Left lung (tissue), 10 donors: Measurements from ENCODE around the gene KIAA1191. TPM values are rescaled to one million over a fixed set of nuclear protein-coding genes. Genes with fewer than 3 reads are reported as not detected.

Experiments used
- ATAC-seq: fragments of 200-7000 bp; cut with Tn5 transposase; one replicate; pipeline ENCODE4 v1.9.1; 2020; ENCODE audit warnings: moderate library complexity
- DNase-seq, 4 donors: peaks; one replicate each; pipeline ENCODE4 v3.0.0-alpha.2; 2013 to 2020
- H3K27ac ChIP-seq, 2 donors: fragments of 200-600 bp; sonication (generic) in 1 of 2; one replicate each; pipeline versions ENCODE4 v1.5.0 to v1.8.0; 2020 to 2021
- H3K27me3 ChIP-seq, 2 donors: fragments of 200-600 bp; sonication (generic) in 1 of 2; one replicate each; pipeline versions ENCODE4 v1.5.0 to v1.8.0; 2020 to 2021
- H3K36me3 ChIP-seq, 2 donors: fragments of 200-600 bp; sonication (generic) in 1 of 2; one replicate each; pipeline versions ENCODE4 v1.5.0 to v1.8.0; 2020 to 2021
- H3K4me1 ChIP-seq, 2 donors: fragments of 200-600 bp; one replicate each; pipeline ENCODE4 v1.8.0; 2021
- H3K4me3 ChIP-seq, 2 donors: fragments of 200-600 bp; sonication (generic) in 1 of 2; one replicate each; pipeline versions ENCODE4 v1.5.0 to v1.8.0; 2020 to 2021; ENCODE audit warnings: mild to moderate bottlenecking in 1 of 2
- H3K9me3 ChIP-seq, 2 donors: fragments of 200-600 bp; sonication (generic) in 1 of 2; one replicate each; pipeline versions ENCODE4 v1.5.0 to v1.8.0; 2020 to 2021
- CTCF ChIP-seq, 2 donors: fragments of 200-600 bp; sonication (generic) in 1 of 2; IDR thresholded peaks; one replicate each; pipeline versions ENCODE4 v1.5.0 to v1.8.0; 2021; ENCODE audit warnings: antibody characterized with exemption in 2 of 2
- intact Hi-C, 2 donors: fragments of 100-400 bp; cut with DNase I; formaldehyde crosslinking; loops; one replicate each; pipeline versions ENCODE4 v1.11.2 to v1.14.2; 2022
- polyA plus RNA-seq, 6 donors: library from polyadenylated mRNA; unstranded; fragments of 120-200 nt; gene quantifications; one replicate each; pipeline ENCODE4 v1.2.1, GENCODE V29; 2013; ENCODE audit not compliant: insufficient read length in 6 of 6
- total RNA-seq, 2 donors: library from RNA; stranded (reverse); fragmentation: NEBNext Ultra II Directional; extraction: Animal tissue kit (Norgen Biotek cat#: 25700); gene quantifications; one replicate each; pipeline ENCODE4 v1.2.1, GENCODE V29; 2021
- donor health status: DM: no; HTN: yes; CAD: no.
- donor health status: DM: no; HTN: no; CAD: no.

The KIAA1191 gene
- total and polyA plus RNA-seq, 8 donors: 74.5 to 165 (median 157) TPM

- intact Hi-C loops: no loop called here
- no peak for TF ChIP-seq CTCF (IDR thresholded peaks at IDR 0.05)
- no peak for ATAC-seq
Observed at GRCh38 chr5:176382721-176383120, 21.2 kb upstream of the KIAA1191 start.

GRCh38 chr5:176381979-176382378 lies 20.4 kb upstream of the KIAA1191 start:
- no peak overlapping the region for H3K27ac ChIP-seq
- no peak for TF ChIP-seq CTCF (IDR thresholded peaks at IDR 0.05)
- H3K9me3 ChIP-seq: no peaks in the 10 kb centered on the region
- H3K36me3 ChIP-seq: peaks cover 0 to 51% of the 10 kb centered on the region in 2 donors
- DNase-seq: no peak
- H3K27me3 ChIP-seq: no peaks in the 10 kb centered on the region
- H3K4me3 ChIP-seq: no peak overlapping the region
- intact Hi-C loops: no loop called here
- H3K4me1 ChIP-seq: peaks cover 2 to 16% of the 10 kb centered on the region in 2 donors
- no peak for ATAC-seq

More at GRCh38 chr5:176382721-176383120, 21.2 kb upstream of the KIAA1191 start:
- H3K36me3 ChIP-seq: peaks cover 0 to 51% of the 10 kb centered on the region in 2 donors
- no peaks in the 10 kb centered on the region for H3K9me3 ChIP-seq
- H3K4me3 ChIP-seq: no peak overlapping the region
- H3K4me1 ChIP-seq: peaks cover 9 to 24% of the 10 kb centered on the region in 2 donors
- no peak for DNase-seq
- H3K27ac ChIP-seq: no peak overlapping the region
- H3K27me3 ChIP-seq: no peaks in the 10 kb centered on the region

GRCh38 chr5:176381423-176381822 lies 19.9 kb upstream of the KIAA1191 start:
- Histone ChIP-seq H3K36me3 (peaks cover 0 to 51% of the 10 kb centered on the region in 2 donors), H3K27ac (no peak overlapping the region), H3K4me3 (no peak overlapping the region), H3K27me3 (no peaks in the 10 kb centered on the region), H3K9me3 (no peaks in the 10 kb centered on the region), H3K4me1 (peaks cover 0 to 11% of the 10 kb centered on the region in 2 donors)
- ATAC-seq (no peak), DNase-seq (no peak)
- intact Hi-C loops: no loop called here
- no peak for TF ChIP-seq CTCF (IDR thresholded peaks at IDR 0.05)

- no peaks in the 10 kb centered on the region for H3K27me3 ChIP-seq
- no peaks in the 10 kb centered on the region for H3K4me1 ChIP-seq
- no peak overlapping the region for H3K27ac ChIP-seq
- intact Hi-C loops: no loop called here
- peaks cover 0 to 40% of the 10 kb centered on the region in 2 donors for H3K36me3 ChIP-seq
- no peak for ATAC-seq
- H3K9me3 ChIP-seq: no peaks in the 10 kb centered on the region
- H3K4me3 ChIP-seq: no peak overlapping the region
- no peak for TF ChIP-seq CTCF (IDR thresholded peaks at IDR 0.05)
- DNase-seq: no peak
Observed at GRCh38 chr5:176379881-176380280, 18.3 kb upstream of the KIAA1191 start.

DNA sequence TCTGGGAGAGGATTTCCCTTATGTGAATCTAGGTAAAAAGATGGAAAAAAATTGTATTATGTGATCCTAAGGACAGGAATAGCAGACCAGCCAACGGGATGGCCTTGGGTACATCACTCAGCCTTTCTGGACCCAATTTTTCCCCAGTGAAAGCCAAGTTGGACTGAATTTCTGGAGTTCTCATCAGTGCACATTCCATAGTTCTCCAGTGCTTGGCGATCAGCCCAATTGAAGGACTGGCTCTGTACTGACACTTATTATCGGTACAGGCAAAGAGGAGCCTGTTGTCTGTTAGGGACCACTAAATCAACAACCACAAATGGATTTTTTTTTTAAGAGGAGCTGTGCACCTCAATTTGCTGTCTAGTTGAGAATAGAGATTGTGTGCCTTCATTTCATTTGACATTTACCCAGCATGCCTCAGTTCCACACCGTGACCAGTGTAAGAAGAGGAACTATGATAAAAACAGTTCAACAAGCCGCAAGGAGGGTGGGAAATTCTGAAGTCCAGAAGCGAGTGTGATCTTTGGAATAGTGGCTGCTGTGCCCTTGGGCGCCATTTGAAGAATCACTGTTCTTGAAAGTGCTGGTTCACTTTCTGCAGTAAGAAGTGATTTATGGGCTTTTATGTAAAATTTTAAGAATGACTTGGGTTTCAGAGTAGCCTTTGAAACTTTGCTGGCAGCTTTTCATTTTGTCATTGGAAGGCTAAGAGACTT lies 11.7 kb upstream of the KIAA1191 start:
- no peak for ATAC-seq
- Histone ChIP-seq H3K27me3 (no peaks in the 10 kb centered on the region), H3K4me1 (no peaks in the 10 kb centered on the region), H3K36me3 (no peaks in the 10 kb centered on the region), H3K27ac (no peak overlapping the region), H3K4me3 (no peak overlapping the region), H3K9me3 (no peaks in the 10 kb centered on the region)
- no peak for TF ChIP-seq CTCF (IDR thresholded peaks at IDR 0.05)
- intact Hi-C loops: no loop called here
- DNase-seq: peak in 1 of 4 donors; percentile 26
